B cell (primary cell): ENCODE measurements around the gene FGD4. TPM values are rescaled to one million over a fixed set of nuclear protein-coding genes. Genes with fewer than 3 reads are reported as not detected.

Source experiments
- ATAC-seq: fragments of 200-7000 bp; cut with Tn5 transposase; one replicate; pipeline ENCODE4 v1.10.0; 2021; ENCODE audit warnings: low read depth, mild to moderate bottlenecking, moderate number of reproducible peaks, moderate library complexity
- CTCF ChIA-PET: fragments of 350-600 bp; sonication (Branson Sonifier 250); formaldehyde crosslinking; loops from one replicate; lab custom pipeline; 2021; ENCODE audit warnings: antibody characterized with exemption, inconsistent platforms; lab: Charles Lee
- POLR2A ChIA-PET: fragments of 350-600 bp; sonication (Branson Sonifier 250); formaldehyde crosslinking; loops from one replicate; lab custom pipeline; 2021; ENCODE audit warnings: antibody characterized with exemption; lab: Charles Lee
- DNase-seq: peaks from one replicate; pipeline ENCODE4 v3.0.0; 2013
- H2AFZ ChIP-seq: 2 replicates; pipeline ENCODE4 v1.6.1; 2012; ENCODE audit warnings: mild to moderate bottlenecking, low read depth, low read length; ENCODE audit not compliant: insufficient read depth, poor library complexity, severe bottlenecking
- H3K27ac ChIP-seq, 2 donors: 1 replicate in 1 of 2; 2 replicates in 1 of 2; pipeline ENCODE4 v1.5.1; 2012 to 2013; ENCODE audit warnings: low read length in 2 of 2, mild to moderate bottlenecking in 2 of 2, moderate library complexity in 1 of 2
- H3K27me3 ChIP-seq, 4 experiments: fragments of 200-600 bp in 1 of 4; sonication (generic) in 1 of 4; replicated peaks in 1 of 4; 1 replicate in 2 of 4; 2 replicates in 2 of 4; pipeline versions ENCODE4 v1.6.1 to v1.7.0; 2013 to 2016; ENCODE audit warnings: low read length in 3 of 4, mild to moderate bottlenecking in 2 of 4, mixed read lengths in 1 of 4, moderate library complexity in 1 of 4; ENCODE audit not compliant: insufficient read depth in 4 of 4, control insufficient read depth in 3 of 4; ENCODE audit errors: control extremely low read depth in 1 of 4
- H3K36me3 ChIP-seq, 2 experiments: replicated peaks in 1 of 2; 1 replicate in 1 of 2; 2 replicates in 1 of 2; pipeline versions ENCODE4 v1.6.1 to v1.7.1; 2013; ENCODE audit warnings: low read length in 1 of 2; ENCODE audit not compliant: insufficient read depth in 2 of 2, control insufficient read depth in 1 of 2; ENCODE audit errors: control extremely low read depth in 1 of 2, extremely low read depth in 1 of 2
- H3K4me1 ChIP-seq, 2 donors: fragments of 200-600 bp in 1 of 2; sonication (generic) in 1 of 2; 1 replicate in 1 of 2; 2 replicates in 1 of 2; pipeline versions ENCODE4 v1.5.1 to v1.6.1; 2013 to 2017; ENCODE audit warnings: low read length in 2 of 2; ENCODE audit not compliant: control insufficient read depth in 2 of 2, insufficient read depth in 2 of 2
- H3K4me2 ChIP-seq: replicated peaks from 2 replicates; pipeline ENCODE3; 2012; ENCODE audit warnings: mild to moderate bottlenecking, low read depth, low read length; ENCODE audit not compliant: poor library complexity, severe bottlenecking
- H3K4me3 ChIP-seq, 5 experiments: fragments of 200-600 bp in 1 of 5; sonication (generic) in 1 of 5; 1 replicate in 3 of 5; 2 replicates in 2 of 5; pipeline versions ENCODE4 v1.5.1 to v1.7.0; 2011 to 2016; ENCODE audit warnings: low read length in 4 of 5, mild to moderate bottlenecking in 4 of 5, low read depth in 2 of 5, control low read depth in 1 of 5, moderate library complexity in 1 of 5; ENCODE audit not compliant: insufficient read depth in 1 of 5; ENCODE audit errors: control extremely low read depth in 1 of 5, extremely low read depth in 1 of 5
- H3K79me2 ChIP-seq: fragments of 200-600 bp; sonication (generic); one replicate; pipeline ENCODE4 v1.6.0; 2016; ENCODE audit warnings: low read length; ENCODE audit not compliant: control insufficient read depth, insufficient read depth
- H3K9ac ChIP-seq: fragments of 200-600 bp; sonication (generic); 2 replicates; pipeline ENCODE4 v1.6.1; 2017; ENCODE audit warnings: mild to moderate bottlenecking, low read length, moderate library complexity
- H3K9me3 ChIP-seq, 3 donors: one replicate each; pipeline versions ENCODE4 v1.6.1 to v1.7.1; 2013; ENCODE audit warnings: low read length in 2 of 3; ENCODE audit not compliant: control insufficient read depth in 2 of 3, insufficient read depth in 1 of 3; ENCODE audit errors: control extremely low read depth in 1 of 3
- H4K20me1 ChIP-seq: 2 replicates; pipeline ENCODE4 v1.6.0; 2012; ENCODE audit warnings: mild to moderate bottlenecking, low read length; ENCODE audit not compliant: insufficient read depth, control insufficient read depth, poor library complexity, severe bottlenecking
- H3K27ac Mint-ChIP-seq: one replicate; pipeline ENCODE4 v1.8.0; 2021; ENCODE audit warnings: mixed read lengths
- H3K27me3 Mint-ChIP-seq: one replicate; pipeline ENCODE4 v1.8.0; 2021; ENCODE audit warnings: mixed read lengths
- H3K4me1 Mint-ChIP-seq: one replicate; pipeline ENCODE4 v1.8.0; 2021; ENCODE audit warnings: mixed read lengths
- H3K4me3 Mint-ChIP-seq: one replicate; pipeline ENCODE4 v1.8.0; 2021; ENCODE audit warnings: mixed read lengths
- H3K9me3 Mint-ChIP-seq: one replicate; pipeline ENCODE4 v1.8.0; 2022; ENCODE audit warnings: mixed read lengths; ENCODE audit not compliant: insufficient read depth
- EZH2 ChIP-seq: IDR thresholded peaks from 2 replicates; pipeline ENCODE4 v1.6.1; 2012; ENCODE audit warnings: borderline replicate concordance, low read depth, mild to moderate bottlenecking, moderate library complexity, low read length; ENCODE audit not compliant: insufficient read depth, poor library complexity, severe bottlenecking
- WGBS: methylation state at CpG from one replicate; pipeline ENCODE4 v1.1.5; 2013; ENCODE audit warnings: missing lambda C conversion rate; ENCODE audit not compliant: insufficient coverage; 5-methylcytosine and 5-hydroxymethylcytosine counted together
- intact Hi-C: fragments of 100-400 bp; cut with micrococcal nuclease; formaldehyde crosslinking; loops from one replicate; pipeline ENCODE4 v1.10.0; 2022
- polyA plus RNA-seq: library from polyadenylated mRNA; depleted of rRNA; stranded (reverse); fragments of >200 nt; gene quantifications from 2 replicates; pipeline ENCODE4 v1.2.3, GENCODE V29; 2012
- total RNA-seq, 2 donors: library from RNA; stranded (reverse); fragments of 120-200 nt in 1 of 2; gene quantifications; 1 replicate in 1 of 2; 2 replicates in 1 of 2; pipeline versions ENCODE4 v1.2.3 to v1.2.4, GENCODE V29; 2013 to 2022
- TF ChIP-seq, protein P1 (sequence below): fragments of 200-600 bp; IDR thresholded peaks from one replicate; pipeline ENCODE4 v1.8.0; 2022; ENCODE audit warnings: antibody characterized with exemption, mild to moderate bottlenecking

The FGD4 gene
- total and polyA plus RNA-seq, 2 donors (not counting 1 experiment from before 2014, with no cell fraction given): 2.1 to 2.8 TPM

DNA sequence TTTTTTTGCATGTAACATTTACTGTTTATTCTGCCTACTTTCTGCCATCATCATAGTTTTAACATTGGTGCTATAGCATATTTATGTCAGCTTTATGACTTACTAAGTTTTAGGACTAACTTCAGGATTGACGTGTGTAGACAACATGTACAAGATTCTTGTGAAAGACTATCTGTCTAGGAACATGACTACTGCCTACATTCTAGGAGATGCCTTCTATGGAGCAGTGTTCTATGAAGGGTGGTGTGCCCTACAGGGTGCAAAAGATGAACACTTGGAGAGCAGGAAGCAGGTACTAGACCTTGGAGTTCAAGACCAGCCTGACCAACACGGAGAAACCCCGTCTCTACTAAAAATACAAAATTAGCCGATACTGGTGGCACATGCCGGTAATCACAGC lies 118.6 kb downstream of the FGD4 start:
- 100% methylated on average over 4 of the region's 5 CpGs for WGBS
- Histone ChIP-seq H3K4me3 (no peak overlapping the region), H3K79me2 (no peaks in the 10 kb centered on the region), H3K36me3 (no peaks in the 10 kb centered on the region), H4K20me1 (no peaks in the 10 kb centered on the region), H3K4me1 (peaks cover 17 to 20% of the 10 kb centered on the region in 2 donors), H3K9me3 (peaks cover 0 to 2% (median 0%) of the 10 kb centered on the region in 3 donors), H3K9ac (no peak overlapping the region), H3K27me3 (no peaks in the 10 kb centered on the region), H2AFZ (no peak overlapping the region), H3K27ac (no peak overlapping the region), H3K4me2 (no peak overlapping the region)
- Mint-ChIP-seq H3K9me3 (no peaks in the 10 kb centered on the region), H3K4me1 (peaks cover 26% of the 10 kb centered on the region), H3K27me3 (no peaks in the 10 kb centered on the region), H3K27ac (no peak overlapping the region), H3K4me3 (no peak overlapping the region)
- intact Hi-C loops: no loop called here
- DNase-seq: no peak
- no peak for ATAC-seq
- POLR2A ChIA-PET: no interaction called here
- TF ChIP-seq, protein P1, sequence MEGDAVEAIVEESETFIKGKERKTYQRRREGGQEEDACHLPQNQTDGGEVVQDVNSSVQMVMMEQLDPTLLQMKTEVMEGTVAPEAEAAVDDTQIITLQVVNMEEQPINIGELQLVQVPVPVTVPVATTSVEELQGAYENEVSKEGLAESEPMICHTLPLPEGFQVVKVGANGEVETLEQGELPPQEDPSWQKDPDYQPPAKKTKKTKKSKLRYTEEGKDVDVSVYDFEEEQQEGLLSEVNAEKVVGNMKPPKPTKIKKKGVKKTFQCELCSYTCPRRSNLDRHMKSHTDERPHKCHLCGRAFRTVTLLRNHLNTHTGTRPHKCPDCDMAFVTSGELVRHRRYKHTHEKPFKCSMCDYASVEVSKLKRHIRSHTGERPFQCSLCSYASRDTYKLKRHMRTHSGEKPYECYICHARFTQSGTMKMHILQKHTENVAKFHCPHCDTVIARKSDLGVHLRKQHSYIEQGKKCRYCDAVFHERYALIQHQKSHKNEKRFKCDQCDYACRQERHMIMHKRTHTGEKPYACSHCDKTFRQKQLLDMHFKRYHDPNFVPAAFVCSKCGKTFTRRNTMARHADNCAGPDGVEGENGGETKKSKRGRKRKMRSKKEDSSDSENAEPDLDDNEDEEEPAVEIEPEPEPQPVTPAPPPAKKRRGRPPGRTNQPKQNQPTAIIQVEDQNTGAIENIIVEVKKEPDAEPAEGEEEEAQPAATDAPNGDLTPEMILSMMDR: no peak
- no peak for TF ChIP-seq EZH2
- CTCF ChIA-PET: no interaction called here

DNA sequence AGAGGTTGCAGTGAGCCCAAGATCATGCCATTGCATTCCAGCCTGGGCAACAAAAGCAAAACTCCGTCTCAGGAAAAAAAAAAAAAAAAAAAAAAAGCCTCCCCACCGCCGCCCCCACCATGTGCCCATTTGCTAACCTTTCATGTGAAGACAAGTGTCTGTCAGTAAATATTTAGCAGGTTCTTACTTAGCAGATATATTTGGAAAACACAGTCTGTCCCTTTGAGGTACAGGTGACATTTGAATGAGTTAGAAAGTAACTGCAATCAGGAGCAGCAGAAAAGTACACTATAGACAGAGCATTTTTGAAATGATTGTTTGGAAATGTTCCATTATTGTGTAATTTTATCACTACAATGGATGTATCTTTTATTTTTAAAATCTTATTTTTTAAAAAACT lies 119.7 kb downstream of the FGD4 start:
- H3K79me2 ChIP-seq: no peaks in the 10 kb centered on the region
- WGBS: no CpG with 5 or more reads among the region's 3 CpGs
- H3K4me2 ChIP-seq: no peak overlapping the region
- H4K20me1 ChIP-seq: no peaks in the 10 kb centered on the region
- intact Hi-C loops: no loop called here
- Mint-ChIP-seq H3K27me3 (no peaks in the 10 kb centered on the region), H3K4me3 (no peak overlapping the region), H3K27ac (no peak overlapping the region), H3K9me3 (no peaks in the 10 kb centered on the region), H3K4me1 (peaks cover 33% of the 10 kb centered on the region)
- no peak overlapping the region for H3K9ac ChIP-seq
- H3K27me3 ChIP-seq: no peaks in the 10 kb centered on the region
- peaks cover 28% of the 10 kb centered on the region in 2 donors for H3K4me1 ChIP-seq
- CTCF ChIA-PET: no interaction called here
- peaks cover 0 to 2% (median 0%) of the 10 kb centered on the region in 3 donors for H3K9me3 ChIP-seq
- no peak overlapping the region for H3K4me3 ChIP-seq
- no peaks in the 10 kb centered on the region for H3K36me3 ChIP-seq
- no peak overlapping the region for H2AFZ ChIP-seq
- no peak for TF ChIP-seq EZH2
- POLR2A ChIA-PET: no interaction called here
- H3K27ac ChIP-seq: no peak overlapping the region
- DNase-seq (no peak), ATAC-seq (no peak)
